GM18517 (cell line): Measurements from ENCODE around the gene KCTD17.

Experiments used
- ATAC-seq: cut with Tn5 transposase; IDR thresholded peaks from one replicate; pipeline ENCODE4 v1.9.1; 2021; ENCODE audit warnings: mild to moderate bottlenecking, moderate library complexity; ENCODE audit not compliant: unreplicated experiment

KCTD17 gene, protein sequence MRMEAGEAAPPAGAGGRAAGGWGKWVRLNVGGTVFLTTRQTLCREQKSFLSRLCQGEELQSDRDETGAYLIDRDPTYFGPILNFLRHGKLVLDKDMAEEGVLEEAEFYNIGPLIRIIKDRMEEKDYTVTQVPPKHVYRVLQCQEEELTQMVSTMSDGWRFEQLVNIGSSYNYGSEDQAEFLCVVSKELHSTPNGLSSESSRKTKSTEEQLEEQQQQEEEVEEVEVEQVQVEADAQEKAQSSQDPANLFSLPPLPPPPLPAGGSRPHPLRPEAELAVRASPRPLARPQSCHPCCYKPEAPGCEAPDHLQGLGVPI

DNA sequence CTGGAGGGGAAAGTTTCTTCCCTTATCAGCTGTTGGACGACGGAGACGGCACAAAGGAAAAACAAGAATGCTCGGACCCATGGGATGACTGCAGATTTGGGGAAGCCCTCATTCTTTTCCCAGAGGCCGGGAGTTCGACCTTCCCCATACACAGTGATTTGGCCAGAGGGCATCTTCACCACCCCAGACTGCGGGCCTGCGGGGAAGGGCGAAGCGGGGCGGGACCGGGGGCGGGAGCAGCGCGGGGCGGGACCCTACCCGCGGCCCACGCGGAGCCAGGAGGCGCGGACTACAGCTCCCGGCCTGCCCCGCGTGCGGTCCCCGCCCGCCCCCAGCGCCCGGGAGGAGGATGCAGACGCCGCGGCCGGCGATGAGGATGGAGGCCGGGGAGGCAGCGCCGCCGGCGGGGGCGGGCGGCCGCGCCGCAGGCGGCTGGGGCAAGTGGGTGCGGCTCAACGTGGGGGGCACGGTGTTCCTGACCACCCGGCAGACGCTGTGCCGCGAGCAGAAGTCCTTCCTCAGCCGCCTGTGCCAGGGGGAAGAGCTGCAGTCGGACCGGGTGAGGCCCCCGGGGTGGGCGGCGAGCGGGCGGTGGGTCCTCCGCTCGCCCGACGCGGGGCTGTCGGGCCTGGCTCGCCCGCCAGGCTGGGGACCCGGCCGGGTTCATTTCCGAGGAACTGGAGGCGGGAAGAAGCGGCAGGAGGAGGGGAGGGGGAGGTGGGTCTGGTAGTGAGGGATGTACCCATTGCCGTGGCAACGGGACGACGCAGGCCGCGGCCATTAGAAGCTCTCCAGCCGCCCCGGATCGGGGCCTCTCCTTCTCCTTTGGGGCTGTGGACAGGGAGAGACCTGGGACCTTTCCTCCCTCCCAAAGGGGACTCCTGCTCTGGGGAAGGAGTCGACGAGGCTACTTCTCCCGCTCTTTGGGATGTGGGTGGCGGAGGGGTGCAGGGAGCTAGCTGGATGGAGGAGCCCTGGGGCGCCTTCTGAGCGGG is at the start of gene KCTD17:
Gene KCTD17 (plus strand): TSS at position 352 of the 995 bp plus-strand sequence. CDS start 19 bp downstream, at position 371.
- ATAC-seq, result no peak

DNA sequence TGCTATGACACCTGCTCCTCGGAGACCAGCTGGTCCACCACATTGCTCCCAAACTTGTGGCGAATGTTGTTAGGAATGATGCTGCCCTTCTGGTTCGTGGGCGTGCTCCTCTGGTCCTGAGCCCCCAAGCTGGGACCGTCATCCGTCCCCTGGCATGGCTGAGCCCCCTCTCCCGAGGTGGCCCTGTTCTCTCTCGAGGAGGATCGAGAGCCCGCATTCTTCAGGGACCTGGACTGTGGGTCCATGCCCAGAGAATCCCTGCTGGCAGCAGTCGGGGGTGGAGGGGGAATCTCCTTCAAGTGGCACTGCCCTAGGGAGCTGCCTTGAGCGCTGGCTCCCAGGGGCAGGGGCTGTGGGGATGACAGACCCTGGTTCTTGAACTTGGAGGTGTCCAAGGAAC is 49.7 kb upstream of the KCTD17 start:
- ATAC-seq, result no peak

DNA sequence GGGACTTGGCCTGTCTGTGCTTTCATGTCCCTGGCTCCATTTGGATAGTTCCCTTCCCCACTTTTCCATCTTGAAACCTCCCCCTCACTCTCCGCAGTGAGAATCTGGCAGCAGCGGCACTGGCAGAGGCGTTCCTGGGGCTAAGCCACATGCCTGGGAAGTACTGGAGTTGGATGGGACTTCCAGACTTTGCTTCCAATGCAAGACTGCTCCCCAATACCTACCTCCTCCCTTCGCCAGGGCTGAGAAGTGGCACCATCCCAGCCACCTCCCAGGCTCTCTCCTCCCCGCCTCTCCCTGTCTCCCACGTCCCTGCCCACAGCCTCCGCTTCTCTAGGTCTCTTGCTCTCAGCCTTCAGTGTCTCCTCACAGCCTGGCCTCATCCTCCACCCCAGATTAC is 48.9 kb upstream of the KCTD17 start:
- no peak for ATAC-seq

DNA sequence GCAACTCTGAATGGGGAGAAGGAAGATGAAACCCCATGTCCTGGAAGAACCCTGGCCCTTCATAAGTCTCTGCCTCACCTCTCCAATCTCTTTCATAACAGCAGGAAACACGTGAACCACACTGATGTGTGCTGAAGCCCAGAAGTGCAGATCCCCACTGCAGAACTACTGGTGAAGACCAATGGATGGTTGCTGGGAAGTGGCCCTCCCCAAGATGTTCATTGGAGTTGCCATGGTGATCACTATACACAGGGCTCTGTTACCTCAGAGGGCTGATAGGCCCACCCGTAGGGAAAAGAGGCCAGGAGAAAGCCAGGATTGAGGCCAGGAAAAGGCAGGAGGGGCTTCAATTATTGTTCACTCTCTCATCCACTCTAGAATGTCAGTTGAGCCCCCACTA is 43.9 kb upstream of the KCTD17 start:
- no peak for ATAC-seq

DNA sequence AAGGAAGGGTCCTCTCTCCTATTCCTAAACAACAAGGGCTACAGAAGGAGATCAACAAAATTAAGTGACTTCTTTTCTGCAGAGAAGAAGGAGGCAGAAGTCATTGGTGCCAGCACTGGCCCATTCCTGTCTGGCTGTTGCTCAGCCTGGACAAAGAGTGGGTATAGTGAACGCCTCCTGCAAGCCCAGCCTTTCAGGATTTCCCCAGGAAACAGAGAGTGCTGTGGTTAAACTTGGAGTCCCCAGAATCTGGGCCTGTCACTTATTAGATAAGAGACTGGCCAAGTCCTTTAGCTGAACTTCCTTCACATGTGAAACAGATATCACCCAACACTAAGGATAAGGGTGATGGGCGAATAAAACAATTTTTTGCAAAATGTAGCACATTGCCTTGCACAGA is 43.2 kb upstream of the KCTD17 start:
- ATAC-seq, result no peak

DNA sequence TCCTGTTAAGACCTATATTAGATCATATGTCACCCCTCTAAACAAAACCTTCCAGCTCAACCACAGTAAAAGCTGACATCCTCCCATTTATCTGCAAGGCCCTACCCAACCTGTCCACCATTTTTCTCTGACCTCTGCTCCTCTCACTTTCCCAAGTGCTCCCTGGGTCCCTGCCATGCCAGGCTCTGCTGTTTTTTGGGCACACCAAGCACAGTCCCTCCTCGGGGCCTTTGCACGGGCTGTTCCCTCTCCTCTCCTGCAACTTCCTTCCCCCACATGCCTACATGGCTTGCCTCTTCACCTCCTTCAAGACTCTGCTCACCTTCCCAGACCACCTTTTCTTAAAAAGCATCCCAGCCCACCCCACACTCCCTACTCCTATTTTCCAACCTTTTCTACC is 42.1 kb upstream of the KCTD17 start:
- ATAC-seq, result no peak

DNA sequence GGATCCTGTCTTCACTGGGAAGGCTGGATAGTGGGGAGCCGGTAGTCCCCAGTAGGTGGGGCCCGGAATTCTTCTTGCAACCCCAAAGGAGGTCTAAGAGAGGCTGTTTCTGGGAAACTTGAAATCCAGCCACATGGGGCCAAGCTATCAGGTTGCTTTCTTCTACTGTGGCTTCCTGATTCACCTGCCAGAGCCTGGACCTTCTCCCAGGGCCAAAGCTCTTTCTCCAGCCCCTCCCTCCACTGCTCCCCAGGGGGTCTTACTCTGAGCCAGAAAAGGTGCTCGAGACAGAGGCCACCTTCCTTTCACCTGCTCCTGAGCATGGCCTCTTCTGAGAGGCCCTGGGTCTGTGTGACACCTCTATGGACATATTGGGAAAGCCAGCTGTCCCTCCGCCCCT is 41.4 kb upstream of the KCTD17 start:
- no peak for ATAC-seq

DNA sequence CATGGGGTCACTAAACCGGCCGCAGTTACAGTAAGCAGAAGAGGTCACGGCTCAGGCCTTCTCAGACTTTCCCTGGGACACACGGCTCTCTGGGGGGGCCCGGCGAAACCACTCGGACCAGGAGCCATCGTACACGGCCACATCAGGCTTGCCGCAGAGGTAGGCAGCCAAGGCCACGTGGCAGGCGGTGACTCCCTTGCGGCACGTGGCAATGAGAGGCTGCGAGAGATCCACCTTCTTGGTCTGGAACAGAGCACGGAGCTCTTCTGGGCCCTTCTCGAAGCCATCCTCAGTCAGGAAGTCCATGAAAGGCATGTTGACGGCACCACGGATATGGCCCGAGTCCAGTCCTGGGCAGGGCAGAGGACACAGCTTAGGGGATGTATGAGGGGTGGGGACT is 40.6 kb upstream of the KCTD17 start:
- ATAC-seq, result no peak

DNA sequence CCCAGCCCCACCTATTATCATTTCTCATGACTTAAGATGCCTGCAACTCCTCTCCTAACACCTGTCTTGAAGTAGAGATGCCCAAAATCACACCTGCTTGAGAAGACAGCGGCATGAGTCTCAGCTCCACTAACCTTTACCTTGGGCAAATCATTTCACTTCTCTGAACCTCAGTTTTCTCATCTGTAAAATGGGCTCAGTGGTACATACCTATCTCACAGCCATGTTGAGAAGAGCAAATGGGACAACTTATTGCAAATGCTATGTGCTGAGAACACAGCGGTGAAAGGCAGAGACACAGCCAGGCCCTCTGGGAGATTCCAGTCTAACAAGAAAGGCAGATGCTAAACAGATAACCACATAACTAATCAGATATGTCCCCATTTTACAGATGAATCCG is 40.1 kb upstream of the KCTD17 start:
- ATAC-seq, result no peak

DNA sequence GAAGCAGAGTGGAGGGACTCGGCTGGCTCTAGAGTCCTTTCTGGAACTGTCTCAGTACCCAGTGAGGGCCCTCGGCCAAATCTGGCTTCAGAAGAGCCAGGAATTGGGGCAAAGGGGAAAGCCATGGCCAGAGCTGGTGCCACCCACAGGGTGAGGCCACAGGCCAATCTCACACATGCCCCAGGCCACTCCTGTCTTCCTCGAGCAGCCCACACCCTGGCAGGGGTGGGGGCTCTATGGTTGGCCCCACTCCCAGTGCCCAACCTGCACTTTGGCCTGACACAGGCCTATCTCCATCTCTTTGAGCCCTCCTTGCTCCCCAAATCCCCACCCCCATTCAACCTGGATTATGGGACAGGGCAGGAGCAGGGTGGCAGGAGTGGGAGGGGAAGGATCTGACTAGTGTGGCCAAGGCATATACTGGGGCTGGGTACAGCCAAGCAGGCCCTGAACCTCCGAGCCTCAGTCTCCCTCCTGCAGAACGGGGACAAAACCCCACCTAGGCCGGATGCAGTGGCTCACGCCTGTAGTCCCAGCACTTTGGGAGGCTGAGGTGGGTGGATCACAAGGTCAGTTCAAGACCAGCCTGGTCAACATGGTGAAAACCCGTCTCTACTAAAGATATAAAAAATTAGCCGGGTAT is 39.2 kb upstream of the KCTD17 start:
- no peak for ATAC-seq

DNA sequence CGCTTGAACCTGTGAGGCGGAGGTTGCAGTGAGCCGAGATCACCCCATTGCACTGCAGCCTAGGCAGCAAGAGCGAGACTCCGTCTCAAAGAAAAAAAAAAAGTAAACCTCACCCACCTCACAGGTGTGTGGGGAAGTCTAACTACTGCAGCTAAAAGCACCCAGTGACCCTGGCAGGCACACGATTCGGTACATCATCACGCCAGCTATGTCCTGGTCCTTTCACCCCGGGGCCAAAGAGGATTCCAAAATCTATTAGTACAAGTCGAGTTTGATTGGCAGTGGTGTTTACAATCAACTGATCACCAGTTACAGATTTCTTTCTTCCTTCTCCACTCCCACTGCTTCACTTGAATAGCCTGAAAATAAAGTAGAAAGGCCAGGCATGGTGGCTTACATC is 38.6 kb upstream of the KCTD17 start:
- ATAC-seq, result no peak

DNA sequence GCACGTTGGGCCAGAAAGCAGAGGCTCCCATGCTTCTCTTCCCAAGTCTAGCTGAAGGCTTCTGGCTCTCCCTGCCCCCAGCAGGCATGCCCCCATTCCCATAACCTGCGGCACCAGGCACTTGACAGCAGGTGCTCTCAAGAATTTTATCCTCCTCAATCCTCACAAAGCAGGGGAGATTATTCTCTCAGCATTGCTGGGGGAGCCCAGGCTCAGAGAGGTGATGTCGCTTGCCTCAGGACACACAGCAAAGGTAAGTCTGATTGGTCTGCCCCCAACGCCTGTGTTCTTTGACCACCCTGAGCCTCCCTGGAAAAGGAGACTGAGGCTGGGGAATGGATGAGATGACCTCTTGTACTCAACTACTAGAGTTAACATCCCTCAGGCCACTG is 37.1 kb upstream of the KCTD17 start:
- ATAC-seq, result no peak

DNA sequence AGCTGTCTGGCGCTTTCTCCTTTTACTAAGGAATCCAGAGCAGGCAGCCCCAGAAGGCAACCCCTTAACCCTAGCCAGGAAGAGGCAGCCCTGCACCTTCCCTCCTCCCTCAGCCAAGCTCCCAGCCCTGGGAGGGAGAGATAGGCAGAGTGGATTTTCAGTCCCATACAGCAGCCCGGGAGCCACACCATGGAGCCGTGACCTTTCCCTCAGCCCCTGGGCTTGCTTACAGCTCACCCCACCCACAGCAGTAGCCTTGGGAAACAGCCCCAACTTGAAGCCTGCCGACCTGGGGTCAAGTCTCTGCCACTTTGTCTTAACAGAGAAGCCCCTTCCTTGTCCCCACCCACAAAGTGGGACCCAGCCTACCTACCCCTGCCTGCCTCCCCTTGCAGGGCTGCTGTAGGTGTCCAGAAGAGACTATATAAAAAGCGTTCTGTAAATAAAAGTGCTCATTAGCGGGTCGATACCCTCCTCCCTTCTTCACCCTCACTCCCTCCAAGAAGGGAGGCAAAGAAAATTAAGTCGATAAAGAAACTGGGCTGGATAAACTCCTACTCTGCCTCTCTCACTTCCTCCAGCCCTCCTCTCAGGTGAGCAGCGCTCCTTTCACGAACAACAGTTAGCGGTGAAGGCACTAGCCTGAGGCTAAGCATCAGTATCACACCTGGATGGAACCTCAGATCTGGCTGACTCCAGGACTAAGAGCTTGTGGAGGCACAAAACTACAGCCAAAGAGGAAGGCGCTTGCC is 36.5 kb upstream of the KCTD17 start:
- ATAC-seq, result no peak

DNA sequence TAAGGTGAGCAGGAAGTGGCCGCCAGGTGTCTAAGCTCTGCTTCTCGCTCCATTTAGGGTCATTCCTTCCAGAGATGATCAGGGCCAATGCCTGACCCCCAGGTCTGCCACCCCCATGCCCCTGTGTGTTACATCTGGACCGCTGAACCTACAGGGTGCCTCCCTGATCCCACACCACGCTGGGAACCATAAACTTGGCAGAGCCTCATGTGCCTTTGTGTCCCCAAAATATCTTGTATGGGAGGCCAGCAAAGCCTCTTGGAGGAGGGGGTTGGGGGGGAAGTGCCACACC is 36.0 kb upstream of the KCTD17 start:
- no peak for ATAC-seq

DNA sequence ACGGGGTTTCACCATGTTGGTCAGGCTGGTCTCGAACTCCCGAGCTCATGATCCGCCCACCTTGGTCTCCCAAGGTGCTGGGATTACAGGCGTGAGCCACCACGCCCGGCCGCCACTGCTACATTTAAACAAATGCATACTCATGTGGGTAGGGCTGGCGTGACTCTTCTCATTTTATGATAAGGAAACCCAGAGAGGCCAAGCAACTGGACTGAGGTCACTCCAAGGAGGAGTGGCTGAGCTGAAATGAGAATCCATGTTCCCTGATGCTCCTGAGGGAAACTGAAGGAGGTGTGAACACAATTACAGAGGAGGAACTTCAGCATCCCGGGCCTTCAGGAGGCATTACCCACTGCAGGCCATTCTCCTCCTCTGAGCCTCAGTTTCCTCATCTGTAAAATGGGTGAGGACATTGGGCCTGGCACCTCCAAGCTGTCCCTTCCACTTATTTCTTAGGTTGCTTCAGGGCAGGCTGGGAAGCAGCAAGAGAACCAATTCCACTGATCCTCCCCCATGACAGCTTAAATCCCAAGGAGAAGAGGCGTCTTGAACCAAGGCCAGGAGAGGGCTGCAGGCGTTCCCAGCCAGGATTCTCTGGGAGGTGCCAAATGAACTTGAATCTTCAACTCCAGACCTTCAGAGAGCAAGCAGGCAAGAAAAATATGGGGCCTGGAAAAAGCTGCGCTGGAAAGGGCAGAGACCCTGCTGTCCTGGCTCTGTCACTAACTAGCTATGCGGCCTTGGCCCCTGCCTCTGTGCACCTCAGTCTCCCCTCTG is 35.2 kb upstream of the KCTD17 start:
- ATAC-seq, result no peak

DNA sequence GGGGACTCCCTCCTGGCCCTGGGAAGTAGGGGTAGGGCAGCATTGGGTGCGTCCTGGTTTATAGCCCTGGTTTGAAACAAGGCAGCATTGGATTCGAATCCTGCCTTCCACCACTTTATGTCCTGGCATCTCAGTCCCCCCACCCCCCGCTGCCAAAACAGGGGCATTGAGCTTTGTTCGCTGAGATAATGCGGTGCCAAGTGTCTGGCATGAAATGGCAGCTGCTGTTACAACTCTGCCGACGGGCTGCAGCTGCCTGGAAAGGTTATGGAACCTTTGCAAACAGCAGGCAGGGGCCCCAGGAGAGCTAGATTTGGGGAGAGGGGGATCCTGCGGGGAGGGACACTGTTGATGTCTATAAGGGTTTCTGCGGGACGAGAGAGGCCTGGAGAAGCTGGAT is 34.2 kb upstream of the KCTD17 start:
- ATAC-seq, result no peak

DNA sequence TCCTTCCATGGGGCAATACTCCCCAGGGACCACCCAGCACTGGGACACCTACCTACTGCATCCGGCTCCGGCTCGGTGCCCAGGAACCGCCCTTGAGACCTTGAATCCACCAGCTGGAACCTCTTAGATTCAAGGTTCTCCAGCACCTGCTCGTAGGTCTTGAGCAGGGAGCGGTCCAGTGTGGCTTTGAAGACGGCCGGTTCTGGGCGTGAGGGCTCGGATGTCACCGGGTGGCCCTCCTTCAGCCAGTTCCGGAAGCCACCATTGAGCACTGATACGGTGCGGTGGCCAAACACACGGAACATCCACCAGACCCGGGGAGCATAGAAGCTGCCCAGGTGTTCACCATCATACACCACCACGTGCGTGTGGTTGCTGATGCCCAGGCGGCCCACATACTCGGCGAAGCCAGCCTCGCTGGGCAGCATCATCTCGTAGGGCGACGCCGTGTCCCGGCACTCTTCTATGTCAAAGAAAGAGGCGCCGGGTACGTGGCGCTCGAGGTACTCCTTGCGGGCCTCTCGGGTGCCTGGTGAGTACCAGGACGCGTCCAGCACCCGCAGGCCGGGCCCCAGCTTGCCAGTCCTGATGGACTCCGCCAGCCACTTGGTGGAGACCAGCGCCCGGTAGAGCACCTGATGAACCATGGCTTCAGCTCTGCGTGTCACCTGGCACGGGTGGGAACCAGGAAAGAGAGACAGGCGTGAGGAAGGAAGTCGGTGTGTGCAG is 33.3 kb upstream of the KCTD17 start:
- no peak for ATAC-seq

DNA sequence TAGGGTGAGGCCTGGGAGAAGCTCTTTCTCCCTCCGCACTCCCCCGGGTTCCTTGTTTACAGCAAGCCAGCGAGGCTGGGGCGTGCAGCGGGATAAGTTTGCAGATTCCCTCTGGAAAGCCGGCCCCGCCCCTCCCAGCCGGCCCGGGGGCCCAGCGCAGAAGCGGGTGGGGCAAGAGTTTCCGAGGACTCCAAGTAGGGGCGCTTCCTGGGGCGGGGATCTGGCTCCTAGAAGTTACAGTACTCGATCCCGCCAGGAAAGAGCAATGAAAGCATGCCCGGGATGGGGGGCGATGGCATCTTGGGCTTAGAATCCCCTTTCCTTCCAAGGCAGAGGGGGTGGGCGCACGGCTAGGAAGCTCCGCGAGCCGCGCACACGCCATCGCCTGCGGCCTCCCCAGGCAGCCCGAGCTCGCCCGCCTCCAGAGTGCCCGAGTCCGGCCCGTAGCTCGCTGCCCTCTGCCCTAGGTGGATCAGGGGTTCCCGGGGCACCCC is 32.7 kb upstream of the KCTD17 start:
- no peak for ATAC-seq
